Skeletal muscle tissue (tissue), 4 donors: Measurements from ENCODE around the gene SLC12A4. TPM values are rescaled to one million over a fixed set of nuclear protein-coding genes. Genes with fewer than 3 reads are reported as not detected.
"Not testable (repeated sequence)": the region's sequence is repeated elsewhere in the genome, so short reads cannot be mapped to it uniquely, and the experiment has no call there.

Experiments
- H3K27ac ChIP-seq: one replicate; pipeline ENCODE4 v1.7.0; 2013; ENCODE audit warnings: mild to moderate bottlenecking, low read depth, low read length, inconsistent platforms
- H3K27me3 ChIP-seq, 3 donors: one replicate each; pipeline ENCODE4 v1.7.0; 2013; ENCODE audit warnings: low read length in 3 of 3; ENCODE audit not compliant: control insufficient read depth in 3 of 3, insufficient read depth in 3 of 3
- H3K36me3 ChIP-seq, 3 donors: one replicate each; pipeline ENCODE4 v1.7.0; 2013; ENCODE audit warnings: low read length in 3 of 3; ENCODE audit not compliant: control insufficient read depth in 3 of 3, insufficient read depth in 3 of 3
- H3K4me1 ChIP-seq, 3 donors: one replicate each; pipeline ENCODE4 v1.7.0; 2013; ENCODE audit warnings: low read length in 3 of 3, mild to moderate bottlenecking in 3 of 3; ENCODE audit not compliant: control insufficient read depth in 3 of 3, insufficient read depth in 3 of 3
- H3K4me3 ChIP-seq, 3 donors: one replicate each; pipeline ENCODE4 v1.7.0; 2013; ENCODE audit warnings: low read length in 3 of 3
- H3K9ac ChIP-seq, 3 donors: one replicate each; pipeline ENCODE4 v1.7.0; 2013; ENCODE audit warnings: low read length in 3 of 3, mild to moderate bottlenecking in 3 of 3, moderate library complexity in 2 of 3, low read depth in 1 of 3
- H3K9me3 ChIP-seq, 3 donors: one replicate each; pipeline ENCODE4 v1.7.0; 2013; ENCODE audit warnings: low read length in 3 of 3; ENCODE audit not compliant: control insufficient read depth in 3 of 3
- total RNA-seq: library from RNA; depleted of rRNA; stranded (reverse); fragments of >200 nt; gene quantifications from one replicate; pipeline ENCODE4 v1.2.3, GENCODE V29; 2014
- donor health status: Osteomylitis.

SLC12A4 gene
- total RNA-seq, result 27.1 TPM

DNA sequence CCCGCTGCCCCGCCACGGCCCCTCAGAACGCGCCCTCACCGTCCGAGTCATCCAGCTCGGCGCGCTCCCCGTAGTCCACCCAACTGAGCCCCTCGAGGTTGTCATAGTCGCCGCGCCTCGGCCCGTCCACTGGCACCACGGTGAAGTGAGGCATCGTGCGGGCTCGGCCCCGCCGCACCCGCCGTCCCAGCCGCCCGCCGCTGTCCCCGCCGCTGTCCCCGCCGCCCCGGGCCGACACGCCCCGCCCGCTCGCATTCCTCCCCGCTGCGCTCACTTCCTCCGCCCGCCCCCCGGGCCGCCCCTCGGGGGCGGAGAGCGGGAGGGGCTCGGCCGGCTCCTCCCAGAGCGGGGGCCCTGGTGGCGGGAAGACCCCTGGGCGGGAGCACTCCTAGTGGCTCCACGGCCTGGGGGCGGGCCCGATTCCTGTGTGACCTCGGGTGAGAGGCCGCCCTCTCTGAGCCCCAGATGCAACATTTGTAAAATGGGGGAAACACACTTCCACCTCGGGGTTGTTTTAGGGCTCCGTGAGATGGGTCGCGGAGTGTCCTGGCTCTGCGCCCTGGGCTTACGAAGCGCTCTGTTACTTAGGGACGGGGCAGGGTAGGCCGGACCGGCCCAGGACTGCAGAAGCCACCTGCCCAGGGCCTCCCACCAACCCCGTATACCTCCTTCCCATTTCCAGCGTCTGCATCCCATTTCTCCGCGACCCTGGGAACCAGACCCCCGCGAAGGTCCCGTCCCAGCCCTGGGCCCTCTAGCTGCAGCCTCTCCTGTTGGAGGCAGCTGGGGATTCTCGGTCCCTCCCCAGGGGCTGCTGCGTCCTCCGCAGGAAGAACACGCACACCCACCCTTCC is at the start of gene SLC12A4:
SLC12A4 (minus strand) TSS at position 238 of the 854 bp plus-strand sequence; CDS start at position 154, 84 bp downstream.
- Histone ChIP-seq H3K27ac (peak within 1 kb of the TSS; percentile 93), H3K27me3 (no peaks in the 10 kb centered on the region), H3K4me3 (peak within 1 kb of the TSS; percentile 88 to 97 (median 92)), H3K9me3 (no peaks in the 10 kb centered on the region), H3K36me3 (no peaks in the 10 kb centered on the region), H3K9ac (peak within 1 kb of the TSS; percentile 92 to 98 (median 92)), H3K4me1 (peaks cover 47 to 51% (median 47%) of the 10 kb centered on the region in 3 donors)

DNA sequence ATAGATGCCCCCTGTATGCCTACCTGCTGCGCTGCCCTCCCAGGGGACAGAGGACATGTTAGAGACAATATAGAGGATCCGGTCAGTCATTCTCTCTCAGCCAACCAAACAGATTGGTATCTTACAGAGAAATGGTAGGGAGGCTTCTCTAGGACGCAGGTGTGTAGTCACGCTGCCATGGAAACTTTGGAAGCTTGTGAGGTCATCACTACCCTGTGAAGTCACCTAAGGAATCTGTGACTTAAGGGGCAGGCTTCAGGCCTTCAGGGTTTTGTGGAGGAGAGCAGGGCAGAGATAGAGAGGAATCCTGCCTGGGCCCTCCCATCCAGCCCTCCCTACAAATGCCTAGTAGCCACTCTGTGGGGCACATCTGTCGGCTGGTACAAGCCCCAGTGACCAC is 47.2 kb upstream of the SLC12A4 start, which contains the start of gene DPEP2NB:
DPEP2NB (minus strand) TSS at position 231 of the 400 bp plus-strand sequence; CDS start at position 90, 141 bp downstream.
- Histone ChIP-seq H3K9me3 (no peaks in the 10 kb centered on the region), H3K4me3 (no peak within 1 kb of the TSS), H3K36me3 (no peaks in the 10 kb centered on the region), H3K27ac (no peak within 1 kb of the TSS), H3K9ac (no peak within 1 kb of the TSS), H3K4me1 (peaks cover 0 to 3% (median 2%) of the 10 kb centered on the region in 3 donors), H3K27me3 (no peaks in the 10 kb centered on the region)

DNA sequence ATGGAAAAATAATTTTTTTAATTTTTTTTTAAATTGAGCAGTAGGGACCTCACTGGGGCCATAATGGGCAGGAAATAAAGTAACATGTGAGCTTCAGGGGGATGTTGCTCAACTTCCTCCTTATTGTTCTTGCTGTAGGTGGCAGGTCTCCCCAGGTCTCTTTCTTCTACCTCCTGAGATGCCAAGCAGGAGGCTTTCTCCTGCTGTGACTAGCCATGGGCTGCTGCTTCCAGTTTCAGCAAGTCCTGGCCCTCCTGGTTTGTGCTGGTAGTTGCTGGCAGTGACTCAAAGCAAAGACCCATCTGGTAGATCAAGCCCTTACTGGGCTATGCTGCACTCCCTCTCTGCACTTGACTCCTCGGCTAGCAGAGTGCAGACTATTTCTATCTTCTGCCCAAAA is 45.0 kb upstream of the SLC12A4 start:
- H3K27ac ChIP-seq, result no peak overlapping the region
- peak overlapping the region in 1 of 3 donors; percentile 7 for H3K4me3 ChIP-seq
- H3K4me1 ChIP-seq, result peaks cover 3 to 7% (median 5%) of the 10 kb centered on the region in 3 donors
- no peaks in the 10 kb centered on the region for H3K9me3 ChIP-seq
- H3K9ac ChIP-seq, result no peak overlapping the region
- no peaks in the 10 kb centered on the region for H3K36me3 ChIP-seq
- no peaks in the 10 kb centered on the region for H3K27me3 ChIP-seq

DNA sequence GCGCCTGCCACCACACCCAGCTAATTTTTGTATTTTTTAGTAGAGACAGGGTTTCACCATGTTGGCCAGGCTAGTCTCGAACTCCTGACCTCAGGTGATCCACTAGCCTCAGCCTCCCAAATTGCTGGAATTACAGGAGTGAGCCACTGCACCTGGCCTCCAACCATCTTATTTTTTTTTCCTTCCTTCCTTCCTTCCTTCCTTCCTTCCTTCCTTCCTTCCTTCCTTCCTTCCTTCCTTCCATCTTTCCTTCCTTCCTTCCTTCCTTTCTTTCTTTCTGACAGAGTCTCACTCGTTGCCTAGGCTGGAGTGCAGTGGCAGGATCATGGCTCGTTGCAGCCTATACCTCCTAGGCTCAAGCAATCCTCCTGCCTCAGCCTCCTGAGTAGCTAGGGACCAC is 41.4 kb upstream of the SLC12A4 start:
- not testable (repeated sequence) for H3K4me3 ChIP-seq, H3K27ac ChIP-seq, H3K36me3 ChIP-seq, H3K27me3 ChIP-seq, H3K9me3 ChIP-seq, H3K9ac ChIP-seq, H3K4me1 ChIP-seq

DNA sequence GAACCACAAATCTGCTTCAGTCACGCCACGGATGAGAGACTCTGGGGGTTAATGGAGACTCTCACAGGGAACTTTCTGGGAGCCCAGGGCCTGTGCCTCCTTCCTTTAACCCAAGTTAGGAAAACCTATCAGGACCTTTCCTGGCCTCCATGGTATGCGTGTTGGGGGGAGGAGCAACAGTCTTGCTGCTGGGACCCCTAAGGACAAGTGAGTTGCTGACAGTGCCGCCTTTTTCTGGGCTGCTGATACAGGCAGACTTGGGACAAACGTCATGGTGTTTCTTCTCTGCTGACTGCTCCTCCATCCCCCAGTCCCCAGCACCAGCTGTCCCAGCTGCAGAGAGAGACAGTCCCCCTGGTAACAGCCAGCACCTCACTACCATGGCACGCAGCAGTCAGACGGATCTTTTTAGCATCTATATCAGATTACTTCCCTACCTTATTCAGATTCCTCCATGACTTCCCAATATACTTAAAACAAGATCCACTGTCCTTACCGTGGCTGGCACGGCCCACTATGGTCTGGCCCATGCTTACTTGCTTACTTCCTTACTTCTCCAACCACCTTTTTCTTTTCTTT is 40.8 kb upstream of the SLC12A4 start:
- H3K4me3 ChIP-seq, result no peak overlapping the region
- no peaks in the 10 kb centered on the region for H3K9me3 ChIP-seq
- H3K4me1 ChIP-seq, result peaks cover 3 to 7% (median 5%) of the 10 kb centered on the region in 3 donors
- no peak overlapping the region for H3K27ac ChIP-seq
- H3K9ac ChIP-seq, result no peak overlapping the region
- H3K36me3 ChIP-seq, result no peaks in the 10 kb centered on the region
- H3K27me3 ChIP-seq, result no peaks in the 10 kb centered on the region

DNA sequence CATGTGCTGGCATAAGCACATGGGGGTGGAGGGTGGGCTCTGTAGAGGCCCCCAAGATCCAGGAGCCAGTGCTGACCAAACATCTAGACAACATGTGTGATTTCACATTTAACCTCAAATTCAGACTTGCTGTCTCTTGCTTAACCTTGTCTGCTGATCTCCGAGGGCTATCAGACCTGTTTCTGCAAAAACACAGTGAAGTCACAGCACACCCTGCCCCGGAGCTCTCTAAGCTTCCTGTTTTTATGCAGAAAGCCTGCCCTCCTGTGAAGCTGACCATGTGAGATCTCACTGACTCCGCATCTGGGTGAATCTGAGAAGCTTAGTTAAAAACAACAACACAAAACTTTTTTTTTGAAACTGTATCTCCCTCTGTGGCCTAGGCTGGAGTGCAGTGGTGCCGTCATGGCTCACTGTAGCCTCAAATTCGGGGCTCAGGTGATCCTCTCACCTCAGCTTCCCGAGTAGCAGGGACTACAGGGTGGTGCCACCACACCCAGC is 37.4 kb upstream of the SLC12A4 start:
- no peaks in the 10 kb centered on the region for H3K27me3 ChIP-seq
- H3K4me3 ChIP-seq, result no peak overlapping the region
- H3K9me3 ChIP-seq, result no peaks in the 10 kb centered on the region
- peak overlapping the region; percentile 58 for H3K27ac ChIP-seq
- H3K9ac ChIP-seq, result peak overlapping the region in 1 of 3 donors; percentile 33
- peaks cover 0 to 5% (median 5%) of the 10 kb centered on the region in 3 donors for H3K4me1 ChIP-seq
- no peaks in the 10 kb centered on the region for H3K36me3 ChIP-seq

DNA sequence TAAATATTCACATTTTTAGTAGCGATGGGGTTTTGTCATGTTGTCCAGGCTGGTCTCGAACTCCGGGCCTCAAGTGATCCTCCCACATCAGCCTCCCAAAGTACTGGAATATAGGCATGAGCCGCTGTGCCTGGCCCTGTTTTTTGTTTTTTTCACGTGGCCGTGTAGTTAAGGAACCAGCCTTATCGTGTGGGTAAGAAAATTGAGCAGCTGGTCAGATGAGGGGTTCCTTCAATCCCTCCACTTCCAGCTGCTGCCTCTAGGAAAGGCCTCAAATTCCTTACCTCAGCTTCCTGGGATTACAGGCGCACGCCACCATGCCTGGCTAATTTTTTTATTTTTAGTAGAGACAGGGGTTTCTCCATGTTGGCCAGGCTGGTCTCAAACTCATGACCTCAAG is 36.8 kb upstream of the SLC12A4 start:
- peak overlapping the region; percentile 58 for H3K27ac ChIP-seq
- peaks cover 0 to 7% (median 7%) of the 10 kb centered on the region in 3 donors for H3K4me1 ChIP-seq
- no peak overlapping the region for H3K9ac ChIP-seq
- H3K27me3 ChIP-seq, result no peaks in the 10 kb centered on the region
- no peaks in the 10 kb centered on the region for H3K9me3 ChIP-seq
- no peak overlapping the region for H3K4me3 ChIP-seq
- H3K36me3 ChIP-seq, result no peaks in the 10 kb centered on the region

DNA sequence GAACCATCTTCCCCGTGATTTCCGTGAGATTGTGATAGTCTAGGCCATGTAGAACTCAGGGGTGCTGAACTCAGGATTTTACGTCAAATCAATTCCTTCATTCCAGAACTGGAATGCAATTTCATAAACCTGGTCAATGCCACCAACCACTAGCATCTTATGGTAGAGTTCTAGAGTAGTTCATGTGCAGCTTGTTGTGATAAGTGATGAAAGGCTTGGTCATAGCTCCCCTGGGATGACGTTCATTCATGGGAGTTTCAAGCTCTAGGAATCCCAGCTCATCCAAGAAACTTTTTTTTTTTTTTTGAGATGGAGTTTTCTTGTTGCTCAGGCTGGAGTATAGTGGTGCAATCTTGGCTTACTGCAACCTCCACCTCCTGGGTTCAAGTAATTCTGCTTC is 34.6 kb upstream of the SLC12A4 start:
- H3K4me1 ChIP-seq, result peaks cover 0 to 8% (median 4%) of the 10 kb centered on the region in 3 donors
- H3K27ac ChIP-seq, result no peak overlapping the region
- no peaks in the 10 kb centered on the region for H3K9me3 ChIP-seq
- no peaks in the 10 kb centered on the region for H3K27me3 ChIP-seq
- no peak overlapping the region for H3K9ac ChIP-seq
- no peaks in the 10 kb centered on the region for H3K36me3 ChIP-seq
- no peak overlapping the region for H3K4me3 ChIP-seq

DNA sequence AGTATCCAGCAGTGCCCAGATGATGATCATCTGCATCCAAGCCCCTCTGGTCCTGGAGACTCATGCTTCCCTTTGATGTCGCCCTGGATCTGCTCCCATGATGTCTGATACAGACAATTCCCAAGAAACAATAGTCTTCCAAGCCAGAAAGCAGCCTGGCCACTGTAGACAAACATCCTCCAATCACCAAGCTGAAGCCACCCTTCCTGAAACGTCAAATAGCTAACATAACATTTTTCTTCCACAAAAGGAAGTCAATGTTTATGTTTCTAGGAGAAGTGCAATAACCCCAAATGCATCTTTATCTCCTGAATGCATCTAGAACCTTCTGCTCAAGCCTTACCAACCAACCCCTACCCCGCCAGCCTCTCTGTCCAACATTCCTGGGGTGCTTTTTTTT is 32.0 kb upstream of the SLC12A4 start:
- Histone ChIP-seq H3K27ac (peak overlapping the region; percentile 60), H3K27me3 (no peaks in the 10 kb centered on the region), H3K36me3 (no peaks in the 10 kb centered on the region), H3K4me1 (peaks cover 0 to 8% (median 4%) of the 10 kb centered on the region in 3 donors), H3K4me3 (no peak overlapping the region), H3K9me3 (no peaks in the 10 kb centered on the region), H3K9ac (no peak overlapping the region)

DNA sequence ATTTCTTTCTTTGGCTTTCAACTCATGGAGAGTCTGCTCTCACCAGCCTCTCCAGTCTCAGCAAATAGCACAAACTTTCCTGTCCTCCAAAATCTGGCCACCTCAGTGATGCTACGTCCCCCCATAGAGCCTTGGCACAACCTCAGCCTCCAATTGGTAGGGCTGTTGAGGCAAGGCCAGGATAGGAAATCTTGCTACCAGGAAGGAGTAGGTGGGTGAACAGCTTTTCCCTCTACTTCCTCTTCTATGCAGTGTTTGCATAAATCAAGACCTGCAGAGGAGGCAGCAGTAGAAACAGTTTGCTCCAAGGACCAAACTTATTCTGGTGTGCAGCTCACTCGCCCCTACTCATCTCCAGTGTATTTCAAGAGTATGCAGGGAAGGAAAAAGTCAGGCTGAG is 31.5 kb upstream of the SLC12A4 start:
- Histone ChIP-seq H3K4me3 (no peak overlapping the region), H3K4me1 (peaks cover 0 to 8% (median 4%) of the 10 kb centered on the region in 3 donors), H3K27me3 (no peaks in the 10 kb centered on the region), H3K27ac (peak overlapping the region; percentile 60), H3K36me3 (no peaks in the 10 kb centered on the region), H3K9me3 (no peaks in the 10 kb centered on the region), H3K9ac (no peak overlapping the region)
